H9 (cell line): ENCODE measurements around the gene CMTM8. TPM values are rescaled to one million over a fixed set of nuclear protein-coding genes. Genes with fewer than 3 reads are reported as not detected.

Source experiments
- DNase-seq: peaks from one replicate; pipeline ENCODE4 v3.0.0-alpha.2; 2017
- H2AFZ ChIP-seq: one replicate; pipeline ENCODE4 v1.6.1; 2013; ENCODE audit warnings: mild to moderate bottlenecking, low read length, control low read depth, moderate library complexity
- H2AK5ac ChIP-seq: 2 replicates; pipeline ENCODE4 v1.6.1; 2013; ENCODE audit warnings: low read length, control low read depth, mixed read lengths; ENCODE audit not compliant: insufficient read length
- H2BK120ac ChIP-seq: one replicate; pipeline ENCODE4 v1.6.1; 2013; ENCODE audit warnings: low read depth, mild to moderate bottlenecking, low read length, control low read depth, inconsistent platforms; ENCODE audit not compliant: poor library complexity, severe bottlenecking
- H2BK12ac ChIP-seq: 2 replicates; pipeline ENCODE4 v1.6.1; 2013; ENCODE audit warnings: low read length, control low read depth, mixed read lengths, low read depth; ENCODE audit not compliant: insufficient read length
- H2BK15ac ChIP-seq: 2 replicates; pipeline ENCODE4 v1.6.1; 2013; ENCODE audit warnings: low read depth, low read length, control low read depth
- H2BK20ac ChIP-seq: one replicate; pipeline ENCODE4 v1.6.1; 2013; ENCODE audit warnings: low read depth, mild to moderate bottlenecking, low read length, control low read depth, inconsistent platforms; ENCODE audit not compliant: poor library complexity, severe bottlenecking
- H2BK5ac ChIP-seq: 2 replicates; pipeline ENCODE4 v1.6.1; 2013; ENCODE audit warnings: low read length, control low read depth, mixed read lengths; ENCODE audit not compliant: insufficient read length
- H3K14ac ChIP-seq: 2 replicates; pipeline ENCODE4 v1.6.1; 2013; ENCODE audit warnings: low read length, control low read depth; ENCODE audit not compliant: insufficient read depth
- H3K18ac ChIP-seq: 2 replicates; pipeline ENCODE4 v1.6.1; 2013; ENCODE audit warnings: low read depth, mild to moderate bottlenecking, mixed read lengths, low read length, control low read depth; ENCODE audit not compliant: insufficient read length
- H3K23ac ChIP-seq: 2 replicates; pipeline ENCODE4 v1.6.1; 2013; ENCODE audit warnings: low read length, control low read depth, mixed read lengths, low read depth; ENCODE audit not compliant: insufficient read length
- H3K23me2 ChIP-seq: 2 replicates; pipeline ENCODE4 v1.6.1; 2013; ENCODE audit warnings: low read depth, mild to moderate bottlenecking, mixed read lengths, low read length, control low read depth; ENCODE audit not compliant: insufficient read length, poor library complexity, severe bottlenecking
- H3K27ac ChIP-seq: 2 replicates; pipeline ENCODE4 v1.5.1; 2013; ENCODE audit warnings: low read length, control low read depth, mixed read lengths, low read depth; ENCODE audit not compliant: insufficient read length
- H3K27me3 ChIP-seq: 2 replicates; pipeline ENCODE4 v1.6.1; 2013; ENCODE audit warnings: low read length, control low read depth, inconsistent platforms; ENCODE audit not compliant: insufficient read depth
- H3K4ac ChIP-seq: 2 replicates; pipeline ENCODE4 v1.6.1; 2013; ENCODE audit warnings: low read depth, mild to moderate bottlenecking, control low read depth, inconsistent platforms, low read length, moderate library complexity
- H3K4me1 ChIP-seq: 2 replicates; pipeline ENCODE4 v1.6.1; 2013; ENCODE audit warnings: low read length, control low read depth, inconsistent platforms; ENCODE audit not compliant: insufficient read depth
- H3K4me2 ChIP-seq: 2 replicates; pipeline ENCODE4 v1.6.1; 2013; ENCODE audit warnings: low read length, control low read depth, mixed read lengths; ENCODE audit not compliant: insufficient read length, insufficient read depth
- H3K56ac ChIP-seq: 2 replicates; pipeline ENCODE4 v1.6.1; 2013; ENCODE audit warnings: low read depth, mild to moderate bottlenecking, mixed read lengths, low read length, control low read depth; ENCODE audit not compliant: insufficient read length
- H3K79me1 ChIP-seq: 2 replicates; pipeline ENCODE4 v1.6.1; 2013; ENCODE audit warnings: low read depth, mild to moderate bottlenecking, moderate library complexity, low read length, control low read depth, inconsistent platforms; ENCODE audit not compliant: insufficient read depth, poor library complexity, severe bottlenecking
- H3K79me2 ChIP-seq: 2 replicates; pipeline ENCODE4 v1.6.1; 2013; ENCODE audit warnings: low read length, control low read depth, inconsistent platforms; ENCODE audit not compliant: insufficient read depth
- H3K9ac ChIP-seq: 2 replicates; pipeline ENCODE4 v1.6.1; 2013; ENCODE audit warnings: low read length, control low read depth, mixed read lengths; ENCODE audit not compliant: insufficient read length; ENCODE audit errors: extremely low read depth
- H3K9me3 ChIP-seq: one replicate; pipeline ENCODE4 v1.6.1; 2013; ENCODE audit warnings: low read depth, low read length, inconsistent platforms; ENCODE audit not compliant: control insufficient read depth
- H3T11ph ChIP-seq: one replicate; pipeline ENCODE4 v1.6.1; 2013; ENCODE audit warnings: mild to moderate bottlenecking, low read length, control low read depth, inconsistent platforms
- H4K20me1 ChIP-seq: one replicate; pipeline ENCODE4 v1.6.1; 2013; ENCODE audit not compliant: control insufficient read depth, insufficient read length, insufficient read depth
- H4K5ac ChIP-seq: 2 replicates; pipeline ENCODE4 v1.6.1; 2013; ENCODE audit warnings: low read depth, mild to moderate bottlenecking, mixed read lengths, low read length, control low read depth; ENCODE audit not compliant: insufficient read length
- H4K8ac ChIP-seq: replicated peaks from 2 replicates; pipeline ENCODE4 v1.6.1; 2013; ENCODE audit warnings: low read length, control low read depth, mixed read lengths, low read depth; ENCODE audit not compliant: insufficient read length
- H4K91ac ChIP-seq: 2 replicates; pipeline ENCODE4 v1.6.1; 2013; ENCODE audit warnings: low read depth, mild to moderate bottlenecking, moderate library complexity, mixed read lengths, low read length, control low read depth; ENCODE audit not compliant: insufficient read length
- H3K27ac Mint-ChIP-seq, 3 experiments: 2 replicates in 2 of 3; 3 replicates in 1 of 3; pipeline ENCODE4 v1.8.0; 2020 to 2021; ENCODE audit warnings: mixed read lengths in 3 of 3, mild to moderate bottlenecking in 1 of 3, moderate library complexity in 1 of 3
- H3K27me3 Mint-ChIP-seq: 2 replicates; pipeline ENCODE4 v1.8.0; 2021; ENCODE audit warnings: low read depth, mild to moderate bottlenecking, moderate library complexity, mixed read lengths
- H3K36me3 Mint-ChIP-seq, 3 experiments: 2 replicates in 2 of 3; 3 replicates in 1 of 3; pipeline ENCODE4 v1.8.0; 2020 to 2021; ENCODE audit warnings: low read depth in 3 of 3, mixed read lengths in 3 of 3; ENCODE audit not compliant: insufficient read depth in 1 of 3
- H3K4me1 Mint-ChIP-seq, 2 experiments: 2 replicates each; pipeline ENCODE4 v1.8.0; 2020; ENCODE audit warnings: mixed read lengths in 2 of 2
- H3K4me3 Mint-ChIP-seq, 2 experiments: 2 replicates in 1 of 2; 3 replicates in 1 of 2; pipeline ENCODE4 v1.8.0; 2020 to 2021; ENCODE audit warnings: mild to moderate bottlenecking in 2 of 2, mixed read lengths in 2 of 2, moderate library complexity in 1 of 2
- H3K9me3 Mint-ChIP-seq, 2 experiments: 2 replicates in 1 of 2; 3 replicates in 1 of 2; pipeline ENCODE4 v1.8.0; 2020; ENCODE audit warnings: mild to moderate bottlenecking in 2 of 2, mixed read lengths in 2 of 2, moderate library complexity in 1 of 2
- WGBS: extraction: QIAGEN DNeasy Blood & Tissue Kit; methylation state at CpG from one replicate; pipeline ENCODE4 v1.1.7; 2013; ENCODE audit warnings: missing lambda C conversion rate, low lambda C conversion rate, mixed read lengths; ENCODE audit not compliant: insufficient read length; ENCODE audit errors: extremely low coverage; 5-methylcytosine and 5-hydroxymethylcytosine counted together
- total RNA-seq: library from RNA; stranded (reverse); gene quantifications from 2 replicates; pipeline ENCODE4 v1.2.1, GENCODE V29; 2021
- TF ChIP-seq, protein P1 (sequence below): fragments of 200-600 bp; sonication (generic); conservative IDR thresholded peaks from 3 replicates; pipeline ENCODE4 v1.8.0; 2021; ENCODE audit warnings: antibody characterized with exemption, mild to moderate bottlenecking

The CMTM8 gene
- total RNA-seq, 1 experiment from 2014 or later = 4.0 TPM

DNA sequence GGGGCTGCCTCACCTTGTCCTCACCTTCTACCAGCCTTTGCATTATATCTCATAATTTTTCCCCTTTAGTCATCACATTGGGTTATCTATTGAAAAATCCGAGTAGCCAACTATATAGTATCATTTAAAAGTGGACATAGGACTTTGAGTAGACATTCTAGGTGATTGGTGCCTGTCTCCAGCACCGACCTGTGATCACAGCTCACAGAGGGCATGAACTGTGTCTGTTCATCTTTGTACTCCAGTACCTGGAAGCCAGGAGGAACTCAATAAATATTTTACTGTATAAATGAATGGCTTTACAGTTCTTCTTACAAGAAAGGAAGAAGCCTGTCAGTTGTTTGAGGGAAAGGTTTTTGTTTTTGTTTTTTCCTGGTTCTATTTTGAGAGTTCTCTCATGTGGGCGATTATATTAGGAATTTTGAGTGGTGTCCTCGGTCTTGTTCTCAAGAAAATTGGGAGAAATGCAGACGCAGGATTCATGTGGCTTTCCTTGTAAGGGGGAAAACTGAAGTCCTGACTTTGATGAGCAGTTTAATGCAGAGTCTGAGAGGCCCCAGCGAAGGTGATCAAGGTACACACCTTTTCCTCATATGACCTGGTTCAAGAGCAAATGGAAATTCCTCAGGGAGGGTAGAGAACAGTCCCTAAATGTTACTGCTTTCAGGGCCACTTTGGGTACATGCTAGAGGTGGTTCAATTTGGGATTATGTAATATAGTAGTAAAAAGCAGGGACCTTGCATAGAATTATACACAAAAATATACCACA is 46.1 kb downstream of the CMTM8 start:
- Histone ChIP-seq H3K18ac (no peak overlapping the region), H3K56ac (no peak overlapping the region), H3K79me1 (no peaks in the 10 kb centered on the region), H4K8ac (no peak overlapping the region), H3K23me2 (no peaks in the 10 kb centered on the region), H3K14ac (no peak overlapping the region), H3K79me2 (no peaks in the 10 kb centered on the region), H2BK5ac (no peak overlapping the region), H2AFZ (no peak overlapping the region), H2AK5ac (no peak overlapping the region), H4K5ac (no peak overlapping the region), H4K20me1 (no peaks in the 10 kb centered on the region), H3K4me1 (no peaks in the 10 kb centered on the region), H3T11ph (no peak overlapping the region), H2BK20ac (no peak overlapping the region), H4K91ac (no peak overlapping the region), H3K23ac (no peak overlapping the region), H2BK120ac (no peak overlapping the region), H3K27ac (no peak overlapping the region), H2BK12ac (no peak overlapping the region), H3K4me2 (no peak overlapping the region), H2BK15ac (no peak overlapping the region), H3K27me3 (no peaks in the 10 kb centered on the region), H3K4ac (no peak overlapping the region), H3K9ac (no peak overlapping the region), H3K9me3 (no peaks in the 10 kb centered on the region)
- H3K27ac Mint-ChIP-seq = peak overlapping the region in 2 of 3 experiments; percentile 17 to 81; a peak in 3 of 7 replicates
- H3K4me1 Mint-ChIP-seq = peaks cover 5 to 7% of the 10 kb centered on the region in 2 experiments; a peak in 2 of 4 replicates
- WGBS = no CpG with 5 or more reads among the region's 6 CpGs
- no peaks in the 10 kb centered on the region for H3K9me3 Mint-ChIP-seq
- H3K36me3 Mint-ChIP-seq = no peaks in the 10 kb centered on the region
- DNase-seq = no peak
- TF ChIP-seq, protein P1, sequence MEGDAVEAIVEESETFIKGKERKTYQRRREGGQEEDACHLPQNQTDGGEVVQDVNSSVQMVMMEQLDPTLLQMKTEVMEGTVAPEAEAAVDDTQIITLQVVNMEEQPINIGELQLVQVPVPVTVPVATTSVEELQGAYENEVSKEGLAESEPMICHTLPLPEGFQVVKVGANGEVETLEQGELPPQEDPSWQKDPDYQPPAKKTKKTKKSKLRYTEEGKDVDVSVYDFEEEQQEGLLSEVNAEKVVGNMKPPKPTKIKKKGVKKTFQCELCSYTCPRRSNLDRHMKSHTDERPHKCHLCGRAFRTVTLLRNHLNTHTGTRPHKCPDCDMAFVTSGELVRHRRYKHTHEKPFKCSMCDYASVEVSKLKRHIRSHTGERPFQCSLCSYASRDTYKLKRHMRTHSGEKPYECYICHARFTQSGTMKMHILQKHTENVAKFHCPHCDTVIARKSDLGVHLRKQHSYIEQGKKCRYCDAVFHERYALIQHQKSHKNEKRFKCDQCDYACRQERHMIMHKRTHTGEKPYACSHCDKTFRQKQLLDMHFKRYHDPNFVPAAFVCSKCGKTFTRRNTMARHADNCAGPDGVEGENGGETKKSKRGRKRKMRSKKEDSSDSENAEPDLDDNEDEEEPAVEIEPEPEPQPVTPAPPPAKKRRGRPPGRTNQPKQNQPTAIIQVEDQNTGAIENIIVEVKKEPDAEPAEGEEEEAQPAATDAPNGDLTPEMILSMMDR = no peak
- no peaks in the 10 kb centered on the region for H3K27me3 Mint-ChIP-seq
- no peak overlapping the region for H3K4me3 Mint-ChIP-seq
